ENCODE measurements around the gene DHRS3. TPM values are rescaled to one million over a fixed set of nuclear protein-coding genes. Genes with fewer than 3 reads are reported as not detected.

DHRS3 gene
- total and polyA plus RNA-seq, 2 of the 13 experiments (the other 11 are each of a cell fraction or from before 2014, with no cell fraction given): 48.5 to 90.5 TPM

DNA sequence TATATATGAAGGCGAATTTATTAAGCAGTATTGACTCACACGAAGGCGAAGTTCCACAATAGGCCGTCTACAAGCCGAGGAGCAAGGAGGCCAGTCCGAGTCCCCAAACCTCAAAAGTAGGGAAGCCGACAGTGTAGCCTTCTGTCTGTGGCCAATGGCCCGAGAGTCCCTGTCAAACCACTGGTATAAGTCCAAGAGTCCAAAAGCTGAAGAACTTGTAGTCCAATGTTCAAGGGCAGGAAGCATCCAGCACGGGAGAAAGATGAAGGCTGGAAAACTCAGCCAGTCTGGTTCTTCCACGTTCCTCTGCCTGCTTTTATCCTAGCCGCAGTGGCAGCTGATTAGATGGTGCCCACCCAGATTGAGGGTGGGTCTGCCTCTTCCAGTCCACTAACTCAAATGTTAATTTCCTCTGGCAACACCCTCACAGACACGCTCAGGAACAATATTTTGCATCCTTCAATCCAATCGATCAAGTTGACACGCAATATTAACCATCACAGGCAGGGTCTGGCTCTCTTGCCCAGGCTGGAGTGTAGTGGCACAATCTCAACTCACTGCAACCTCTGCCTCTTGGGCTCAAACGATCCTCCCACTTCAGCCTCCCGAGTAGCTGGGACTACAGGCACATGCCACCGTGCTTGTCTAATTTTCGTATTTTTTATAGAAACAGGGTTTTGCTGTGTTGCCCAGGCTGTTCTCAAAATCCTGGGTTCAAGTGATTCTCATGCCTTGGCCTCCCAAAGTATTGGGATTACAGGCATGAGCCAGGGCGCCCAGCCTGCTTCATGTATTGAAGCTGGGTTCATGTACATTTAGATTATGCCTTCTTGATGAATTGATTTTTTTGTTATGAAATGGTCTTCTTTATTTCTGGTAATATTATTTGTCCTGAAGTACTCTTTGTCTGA is 85.3 kb downstream of the DHRS3 start:
- no peak overlapping the region for H3K27ac ChIP-seq (ENCODE audit: extremely low read length, insufficient read depth, low read length)
- FAIRE-seq: no peak
- DNase-seq (ENCODE audit: low spot score): no peak

DNA sequence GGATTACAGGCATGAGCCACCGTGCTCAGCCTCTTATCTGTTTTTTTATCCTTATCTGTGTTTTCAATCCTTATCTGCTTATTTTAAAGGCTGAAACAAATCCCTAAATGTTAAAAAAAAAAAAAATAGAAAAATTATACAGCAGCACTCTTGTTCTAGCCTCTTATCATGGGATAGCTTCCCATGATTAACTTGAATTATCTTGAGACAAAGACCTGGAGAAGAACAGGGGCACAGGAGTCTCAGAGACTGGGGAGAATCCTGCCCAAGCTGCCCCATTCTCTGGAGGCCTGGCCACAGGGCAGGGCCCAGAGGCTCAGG is 86.9 kb downstream of the DHRS3 start:
- Histone ChIP-seq H3K36me3 (replicated peaks in 1 of 2; ENCODE audit: control insufficient read depth in 1 of 2, insufficient read depth in 2 of 2, low read length in 2 of 2) (no peaks in the 10 kb centered on the region), H3K9ac (ENCODE audit: insufficient read depth, low read depth, low read length) (no peak overlapping the region), H3K79me2 (ENCODE audit: insufficient read depth, low read length) (no peaks in the 10 kb centered on the region), H4K20me1 (ENCODE audit: insufficient read depth, low read length) (no peaks in the 10 kb centered on the region), H2AFZ (ENCODE audit: low read length) (no peak overlapping the region), H3K9me3 (ENCODE audit: low read length) (no peaks in the 10 kb centered on the region), H3K27me3 (ENCODE audit: control insufficient read depth in 1 of 2, insufficient read depth in 2 of 2, low read length in 2 of 2) (no peaks in the 10 kb centered on the region), H3K4me2 (ENCODE audit: low read depth, low read length) (no peak overlapping the region), H3K4me1 (ENCODE audit: insufficient read depth, low read length) (peaks cover 70% of the 10 kb centered on the region), H3K4me3 (replicated peaks in 1 of 3; ENCODE audit: insufficient read depth in 1 of 3, low read depth in 2 of 3, low read length in 3 of 3) (no peak overlapping the region), H3K27ac (ENCODE audit: extremely low read length, insufficient read depth, low read length) (no peak overlapping the region)
- ChIA-PET POLR2A (interaction anchor here (1.3 kb wide), 1 partner anchor 87 kb away, joined by 6 read pairs; the partner anchor contains the start of gene DHRS3), CTCF (ENCODE audit: low intra/inter-chr PET ratio, low total read pairs) (no interaction called here)
- in situ Hi-C loops (cut with HindIII; ENCODE audit: extremely low pct_ligation_motif_present, low pct_unique_long_range_greater_than_20kb) (no loop called here), intact Hi-C loops (cut with micrococcal nuclease; ENCODE audit: unreplicated experiment) (no loop called here)
- no TSS peak for BruUV-seq (replicated peaks)
- no peak for ATAC-seq
- no peak for DNase-seq (ENCODE audit: low spot score)
- 43% methylated on average over 1 of the region's 1 CpG for WGBS (ENCODE audit: low lambda C conversion rate)
- no peak for FAIRE-seq
- TF ChIP-seq, protein P1, sequence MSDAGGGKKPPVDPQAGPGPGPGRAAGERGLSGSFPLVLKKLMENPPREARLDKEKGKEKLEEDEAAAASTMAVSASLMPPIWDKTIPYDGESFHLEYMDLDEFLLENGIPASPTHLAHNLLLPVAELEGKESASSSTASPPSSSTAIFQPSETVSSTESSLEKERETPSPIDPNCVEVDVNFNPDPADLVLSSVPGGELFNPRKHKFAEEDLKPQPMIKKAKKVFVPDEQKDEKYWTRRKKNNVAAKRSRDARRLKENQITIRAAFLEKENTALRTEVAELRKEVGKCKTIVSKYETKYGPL (CRISPR knock-in tag; IDR thresholded peaks at IDR 0.05): no peak
- TF ChIP-seq, protein P2, sequence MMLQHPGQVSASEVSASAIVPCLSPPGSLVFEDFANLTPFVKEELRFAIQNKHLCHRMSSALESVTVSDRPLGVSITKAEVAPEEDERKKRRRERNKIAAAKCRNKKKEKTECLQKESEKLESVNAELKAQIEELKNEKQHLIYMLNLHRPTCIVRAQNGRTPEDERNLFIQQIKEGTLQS (CRISPR knock-in tag; IDR thresholded peaks at IDR 0.05): no peak
- TF ChIP-seq, protein P3, sequence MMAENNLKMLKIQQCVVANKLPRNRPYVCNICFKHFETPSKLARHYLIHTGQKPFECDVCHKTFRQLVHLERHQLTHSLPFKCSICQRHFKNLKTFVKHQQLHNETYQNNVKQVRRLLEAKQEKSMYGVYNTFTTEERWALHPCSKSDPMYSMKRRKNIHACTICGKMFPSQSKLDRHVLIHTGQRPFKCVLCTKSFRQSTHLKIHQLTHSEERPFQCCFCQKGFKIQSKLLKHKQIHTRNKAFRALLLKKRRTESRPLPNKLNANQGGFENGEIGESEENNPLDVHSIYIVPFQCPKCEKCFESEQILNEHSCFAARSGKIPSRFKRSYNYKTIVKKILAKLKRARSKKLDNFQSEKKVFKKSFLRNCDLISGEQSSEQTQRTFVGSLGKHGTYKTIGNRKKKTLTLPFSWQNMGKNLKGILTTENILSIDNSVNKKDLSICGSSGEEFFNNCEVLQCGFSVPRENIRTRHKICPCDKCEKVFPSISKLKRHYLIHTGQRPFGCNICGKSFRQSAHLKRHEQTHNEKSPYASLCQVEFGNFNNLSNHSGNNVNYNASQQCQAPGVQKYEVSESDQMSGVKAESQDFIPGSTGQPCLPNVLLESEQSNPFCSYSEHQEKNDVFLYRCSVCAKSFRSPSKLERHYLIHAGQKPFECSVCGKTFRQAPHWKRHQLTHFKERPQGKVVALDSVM (CRISPR knock-in tag; IDR thresholded peaks at IDR 0.05): no peak
- TF ChIP-seq ZNF816 (CRISPR knock-in tag; IDR thresholded peaks at IDR 0.05; ENCODE audit: borderline replicate concordance) (no peak), TBX3 (IDR thresholded peaks at IDR 0.05; ENCODE audit: borderline replicate concordance) (no peak), TBX2 (CRISPR knock-in tag; IDR thresholded peaks at IDR 0.05; ENCODE audit: borderline replicate concordance) (no peak), ZNF30 (CRISPR knock-in tag; IDR thresholded peaks at IDR 0.05) (no peak), NCOA2 (CRISPR knock-in tag; IDR thresholded peaks at IDR 0.05) (no peak), U2AF1 (optimal IDR thresholded peaks at IDR 0.05; ENCODE audit: low read depth, low read length) (no peak)
- TF ChIP-seq, protein P4, sequence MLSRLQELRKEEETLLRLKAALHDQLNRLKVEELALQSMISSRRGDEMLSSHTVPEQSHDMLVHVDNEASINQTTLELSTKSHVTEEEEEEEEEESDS (CRISPR knock-in tag; IDR thresholded peaks at IDR 0.05; ENCODE audit: borderline replicate concordance): no peak
- TF ChIP-seq, protein P5, sequence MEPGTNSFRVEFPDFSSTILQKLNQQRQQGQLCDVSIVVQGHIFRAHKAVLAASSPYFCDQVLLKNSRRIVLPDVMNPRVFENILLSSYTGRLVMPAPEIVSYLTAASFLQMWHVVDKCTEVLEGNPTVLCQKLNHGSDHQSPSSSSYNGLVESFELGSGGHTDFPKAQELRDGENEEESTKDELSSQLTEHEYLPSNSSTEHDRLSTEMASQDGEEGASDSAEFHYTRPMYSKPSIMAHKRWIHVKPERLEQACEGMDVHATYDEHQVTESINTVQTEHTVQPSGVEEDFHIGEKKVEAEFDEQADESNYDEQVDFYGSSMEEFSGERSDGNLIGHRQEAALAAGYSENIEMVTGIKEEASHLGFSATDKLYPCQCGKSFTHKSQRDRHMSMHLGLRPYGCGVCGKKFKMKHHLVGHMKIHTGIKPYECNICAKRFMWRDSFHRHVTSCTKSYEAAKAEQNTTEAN (CRISPR knock-in tag; conservative IDR thresholded peaks at IDR 0.05): no peak

More for the DNA sequence above, 85.3 kb downstream of the DHRS3 start:
- Histone ChIP-seq H3K9me3 (ENCODE audit: low read length) (no peaks in the 10 kb centered on the region), H3K79me2 (ENCODE audit: insufficient read depth, low read length) (no peaks in the 10 kb centered on the region), H2AFZ (ENCODE audit: low read length) (no peak overlapping the region), H3K36me3 (replicated peaks in 1 of 2; ENCODE audit: control insufficient read depth in 1 of 2, insufficient read depth in 2 of 2, low read length in 2 of 2) (no peaks in the 10 kb centered on the region), H3K27me3 (ENCODE audit: control insufficient read depth in 1 of 2, insufficient read depth in 2 of 2, low read length in 2 of 2) (no peaks in the 10 kb centered on the region), H4K20me1 (ENCODE audit: insufficient read depth, low read length) (no peaks in the 10 kb centered on the region), H3K4me2 (ENCODE audit: low read depth, low read length) (no peak overlapping the region), H3K4me1 (ENCODE audit: insufficient read depth, low read length) (peaks cover 68% of the 10 kb centered on the region), H3K4me3 (replicated peaks in 1 of 3; ENCODE audit: insufficient read depth in 1 of 3, low read depth in 2 of 3, low read length in 3 of 3) (no peak overlapping the region), H3K9ac (ENCODE audit: insufficient read depth, low read depth, low read length) (no peak overlapping the region)
- ATAC-seq: no peak
- WGBS (ENCODE audit: low lambda C conversion rate): 82% methylated on average over 19 of the region's 19 CpGs
- ChIA-PET CTCF (ENCODE audit: low intra/inter-chr PET ratio, low total read pairs) (no interaction called here), POLR2A (no interaction called here)
- no TSS peak for BruUV-seq (replicated peaks)
- TF ChIP-seq SRSF4 (IDR thresholded peaks at IDR 0.05; ENCODE audit: low read depth, low read length, poor library complexity, severe bottlenecking): no peak
- TF ChIP-seq HNF4A (CRISPR knock-in tag; IDR thresholded peaks at IDR 0.05): peak; percentile 18; the same call in 1 of the 2 replicates
- in situ Hi-C loops (cut with HindIII; ENCODE audit: extremely low pct_ligation_motif_present, low pct_unique_long_range_greater_than_20kb): no loop called here
- intact Hi-C loops (cut with micrococcal nuclease; ENCODE audit: unreplicated experiment): no loop called here
